Gastrocnemius medialis (tissue), 4 donors: ENCODE measurements around the gene TPSG1.
"Not testable (repeated sequence)": the region's sequence is repeated elsewhere in the genome, so short reads cannot be mapped to it uniquely, and the experiment has no call there.

ENCODE experiments used
- CTCF ChIP-seq, 5 experiments: fragments of 450-650 bp in 3 of 5; fragments of 200-600 bp in 2 of 5; sonication (generic) in 2 of 5; IDR thresholded peaks in 4 of 5; conservative IDR thresholded peaks in 1 of 5; 1 replicate in 4 of 5; 2 replicates in 1 of 5; pipeline ENCODE4 v1.5.1; 2016 to 2019; ENCODE audit warnings: antibody characterized with exemption in 5 of 5, mild to moderate bottlenecking in 3 of 5, moderate library complexity in 3 of 5
- POLR2A ChIP-seq, 2 donors: fragments of 450-650 bp; IDR thresholded peaks; one replicate each; pipeline ENCODE4 v1.6.1; 2017; ENCODE audit warnings: antibody characterized with exemption in 2 of 2, mild to moderate bottlenecking in 2 of 2, moderate library complexity in 2 of 2

GRCh38 chr16:1230084-1230470, 5.0 kb upstream of the TPSG1 start, which contains the start of gene TPSB2:
- not testable (repeated sequence) for TF ChIP-seq CTCF (IDR thresholded peaks at IDR 0.05 in 4 of 5, conservative IDR thresholded peaks at IDR 0.05 in 1 of 5); POLR2A (IDR thresholded peaks at IDR 0.05)
